Measurements from ENCODE around the gene ATR. TPM values are rescaled to one million over a fixed set of nuclear protein-coding genes. Genes with fewer than 3 reads are reported as not detected.

The ATR gene
- total and polyA plus RNA-seq, 9 of the 15 experiments (the other 6 are each of a cell fraction or from before 2014, with no cell fraction given), result 18.0 to 37.8 (median 23.2) TPM

- TF ChIP-seq, protein P1, sequence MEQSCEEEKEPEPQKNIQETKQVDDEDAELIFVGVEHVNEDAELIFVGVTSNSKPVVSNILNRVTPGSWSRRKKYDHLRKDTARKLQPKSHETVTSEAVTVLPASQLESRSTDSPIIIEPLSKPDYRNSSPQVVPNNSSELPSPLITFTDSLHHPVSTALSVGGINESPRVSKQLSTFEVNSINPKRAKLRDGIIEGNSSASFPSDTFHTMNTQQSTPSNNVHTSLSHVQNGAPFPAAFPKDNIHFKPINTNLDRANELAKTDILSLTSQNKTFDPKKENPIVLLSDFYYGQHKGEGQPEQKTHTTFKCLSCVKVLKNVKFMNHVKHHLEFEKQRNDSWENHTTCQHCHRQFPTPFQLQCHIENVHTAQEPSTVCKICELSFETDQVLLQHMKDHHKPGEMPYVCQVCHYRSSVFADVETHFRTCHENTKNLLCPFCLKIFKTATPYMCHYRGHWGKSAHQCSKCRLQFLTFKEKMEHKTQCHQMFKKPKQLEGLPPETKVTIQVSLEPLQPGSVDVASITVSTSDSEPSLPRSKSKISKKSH (CRISPR knock-in tag; IDR thresholded peaks at IDR 0.05), result no peak
- TF ChIP-seq ILK (tag; IDR thresholded peaks at IDR 0.05; ENCODE audit: borderline replicate concordance, low read depth), result no peak
- TF ChIP-seq, protein P2, sequence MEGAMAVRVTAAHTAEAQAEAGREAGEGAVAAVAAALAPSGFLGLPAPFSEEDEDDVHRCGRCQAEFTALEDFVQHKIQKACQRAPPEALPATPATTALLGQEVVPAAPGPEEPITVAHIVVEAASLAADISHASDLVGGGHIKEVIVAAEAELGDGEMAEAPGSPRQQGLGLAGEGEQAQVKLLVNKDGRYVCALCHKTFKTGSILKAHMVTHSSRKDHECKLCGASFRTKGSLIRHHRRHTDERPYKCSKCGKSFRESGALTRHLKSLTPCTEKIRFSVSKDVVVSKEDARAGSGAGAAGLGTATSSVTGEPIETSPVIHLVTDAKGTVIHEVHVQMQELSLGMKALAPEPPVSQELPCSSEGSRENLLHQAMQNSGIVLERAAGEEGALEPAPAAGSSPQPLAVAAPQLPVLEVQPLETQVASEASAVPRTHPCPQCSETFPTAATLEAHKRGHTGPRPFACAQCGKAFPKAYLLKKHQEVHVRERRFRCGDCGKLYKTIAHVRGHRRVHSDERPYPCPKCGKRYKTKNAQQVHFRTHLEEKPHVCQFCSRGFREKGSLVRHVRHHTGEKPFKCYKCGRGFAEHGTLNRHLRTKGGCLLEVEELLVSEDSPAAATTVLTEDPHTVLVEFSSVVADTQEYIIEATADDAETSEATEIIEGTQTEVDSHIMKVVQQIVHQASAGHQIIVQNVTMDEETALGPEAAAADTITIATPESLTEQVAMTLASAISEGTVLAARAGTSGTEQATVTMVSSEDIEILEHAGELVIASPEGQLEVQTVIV (CRISPR knock-in tag; IDR thresholded peaks at IDR 0.05; ENCODE audit: borderline replicate concordance), result no peak
- TF ChIP-seq NR4A1 (CRISPR knock-in tag; IDR thresholded peaks at IDR 0.05), result no peak
- TF ChIP-seq NR4A1 (tag; IDR thresholded peaks at IDR 0.05), result no peak
- TF ChIP-seq MYNN (IDR thresholded peaks at IDR 0.05), result no peak; the same call in 1 of the 2 replicates
- TF ChIP-seq MYNN (CRISPR knock-in tag; IDR thresholded peaks at IDR 0.05), result no peak
- no peak for TF ChIP-seq MTA2 (IDR thresholded peaks at IDR 0.05; ENCODE audit: low read depth)
- TF ChIP-seq KAT8 (IDR thresholded peaks at IDR 0.05; ENCODE audit: low read depth), result no peak
- TF ChIP-seq SLC30A9 (CRISPR knock-in tag; IDR thresholded peaks at IDR 0.05), result no peak
- TF ChIP-seq TCF7L2 (IDR thresholded peaks at IDR 0.05; ENCODE audit: low read depth, low read length), result no peak
- no peak for TF ChIP-seq NCOA2 (IDR thresholded peaks at IDR 0.05; ENCODE audit: partially characterized antibody in 2 of 2)
- peak; percentile 87 for TF ChIP-seq POLR2AphosphoS5 (IDR thresholded peaks at IDR 0.05; ENCODE audit: control insufficient read depth, insufficient read depth, low read depth, low read length)
- peak in 1 of 2 experiments; percentile 51; a peak in 2 of 4 replicates for TF ChIP-seq NRF1 (conservative IDR thresholded peaks at IDR 0.05 in 1 of 2, IDR thresholded peaks at IDR 0.05 in 1 of 2)
- peak; percentile 97 for TF ChIP-seq CEBPB (tag; IDR thresholded peaks at IDR 0.05)
- no peak for TF ChIP-seq HMG20B (CRISPR knock-in tag; IDR thresholded peaks at IDR 0.05)
- TF ChIP-seq RAD21 (CRISPR knock-in tag; conservative IDR thresholded peaks at IDR 0.05 in 1 of 2, IDR thresholded peaks at IDR 0.05 in 1 of 2), result no peak
- no peak for TF ChIP-seq FOXP1 (CRISPR knock-in tag; IDR thresholded peaks at IDR 0.05)
- TF ChIP-seq PRMT5 (CRISPR knock-in tag; IDR thresholded peaks at IDR 0.05), result no peak
- TF ChIP-seq PURB (CRISPR knock-in tag; IDR thresholded peaks at IDR 0.05; ENCODE audit: low read depth), result no peak
- peak; percentile 93 for TF ChIP-seq XRCC5 (IDR thresholded peaks at IDR 0.05; ENCODE audit: low read depth, low read length)
- peak; percentile 81 for TF ChIP-seq CEBPG (CRISPR knock-in tag; IDR thresholded peaks at IDR 0.05)
- TF ChIP-seq CEBPG (tag; conservative IDR thresholded peaks at IDR 0.05 in 1 of 2, IDR thresholded peaks at IDR 0.05 in 1 of 2), result peak; percentile 80 to 88
- no peak for TF ChIP-seq ZNF253 (CRISPR knock-in tag; conservative IDR thresholded peaks at IDR 0.05)
- no peak; the same call in 1 of the 2 replicates for TF ChIP-seq TAF7 (tag; IDR thresholded peaks at IDR 0.05)
- TF ChIP-seq SOX6 (IDR thresholded peaks at IDR 0.05), result peak; percentile 52; the same call in 1 of the 2 replicates
Measured at GRCh38 chr3:142447852-142448823, 130.4 kb downstream of the ATR start, which contains the start of gene XRN1 (continued).
